ENCODE measurements around the gene FGG.

DNA sequence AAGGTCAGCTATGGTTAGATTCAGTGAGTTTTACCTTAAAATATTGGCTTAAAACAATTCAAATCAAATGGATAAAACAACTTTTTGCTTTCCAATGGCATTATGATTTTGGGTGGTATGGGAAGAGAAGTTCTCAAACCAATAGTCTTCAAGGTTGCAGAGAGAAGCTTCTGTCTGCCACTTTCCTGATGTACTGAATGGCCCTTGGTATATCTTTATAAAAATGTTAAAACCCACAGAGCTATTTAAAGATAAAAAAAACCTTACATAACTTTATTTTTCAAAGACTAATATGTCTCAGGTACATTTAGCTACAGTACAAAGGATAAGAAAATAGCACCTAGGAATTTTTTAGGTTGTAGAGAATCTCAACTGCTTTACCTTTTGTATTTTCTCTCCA is 28.8 kb downstream of the FGG start:
- TF ChIP-seq EZH2 (IDR thresholded peaks at IDR 0.05; ENCODE audit: insufficient read depth, low read length) = no peak
- TF ChIP-seq, protein P1, sequence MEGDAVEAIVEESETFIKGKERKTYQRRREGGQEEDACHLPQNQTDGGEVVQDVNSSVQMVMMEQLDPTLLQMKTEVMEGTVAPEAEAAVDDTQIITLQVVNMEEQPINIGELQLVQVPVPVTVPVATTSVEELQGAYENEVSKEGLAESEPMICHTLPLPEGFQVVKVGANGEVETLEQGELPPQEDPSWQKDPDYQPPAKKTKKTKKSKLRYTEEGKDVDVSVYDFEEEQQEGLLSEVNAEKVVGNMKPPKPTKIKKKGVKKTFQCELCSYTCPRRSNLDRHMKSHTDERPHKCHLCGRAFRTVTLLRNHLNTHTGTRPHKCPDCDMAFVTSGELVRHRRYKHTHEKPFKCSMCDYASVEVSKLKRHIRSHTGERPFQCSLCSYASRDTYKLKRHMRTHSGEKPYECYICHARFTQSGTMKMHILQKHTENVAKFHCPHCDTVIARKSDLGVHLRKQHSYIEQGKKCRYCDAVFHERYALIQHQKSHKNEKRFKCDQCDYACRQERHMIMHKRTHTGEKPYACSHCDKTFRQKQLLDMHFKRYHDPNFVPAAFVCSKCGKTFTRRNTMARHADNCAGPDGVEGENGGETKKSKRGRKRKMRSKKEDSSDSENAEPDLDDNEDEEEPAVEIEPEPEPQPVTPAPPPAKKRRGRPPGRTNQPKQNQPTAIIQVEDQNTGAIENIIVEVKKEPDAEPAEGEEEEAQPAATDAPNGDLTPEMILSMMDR (IDR thresholded peaks at IDR 0.05; ENCODE audit: insufficient read depth, low read depth, low read length) = no peak
